HG03342 (cell line): Measurements from ENCODE around the gene NAALADL2.

Experiments used
- ATAC-seq: cut with Tn5 transposase; IDR thresholded peaks from one replicate; pipeline ENCODE4 v1.9.1; 2021; ENCODE audit warnings: mild to moderate bottlenecking, moderate library complexity; ENCODE audit not compliant: unreplicated experiment

NAALADL2 gene

GRCh38 chr3:174959556-174960065, 100.5 kb downstream of the NAALADL2 start:
- ATAC-seq: no peak

GRCh38 chr3:174960898-174961297, 101.8 kb downstream of the NAALADL2 start:
- no peak for ATAC-seq

- ATAC-seq: no peak
Measured at GRCh38 chr3:174973465-174973864, 114.3 kb downstream of the NAALADL2 start.

DNA sequence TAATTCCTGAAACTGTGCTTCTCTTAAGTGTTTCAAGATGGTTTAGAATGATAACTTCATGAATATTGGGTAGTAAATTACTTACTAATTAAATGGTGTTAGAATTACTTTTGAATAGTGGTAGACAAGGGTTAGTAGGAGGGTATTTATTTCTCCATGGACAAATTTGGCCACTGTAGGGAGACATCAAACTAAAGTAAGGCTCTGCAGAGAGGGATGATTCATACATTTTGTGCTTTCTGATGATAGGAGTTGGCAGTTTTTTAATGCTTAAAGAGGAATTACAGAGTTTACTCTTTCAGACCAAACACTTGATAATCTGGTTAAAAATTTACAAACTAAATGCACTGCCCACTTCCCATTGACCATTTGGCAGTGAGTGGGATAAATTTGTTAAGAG, 127.6 kb downstream of the NAALADL2 start:
- no peak for ATAC-seq

GRCh38 chr3:175001091-175001490, 142.0 kb downstream of the NAALADL2 start:
- no peak for ATAC-seq

DNA sequence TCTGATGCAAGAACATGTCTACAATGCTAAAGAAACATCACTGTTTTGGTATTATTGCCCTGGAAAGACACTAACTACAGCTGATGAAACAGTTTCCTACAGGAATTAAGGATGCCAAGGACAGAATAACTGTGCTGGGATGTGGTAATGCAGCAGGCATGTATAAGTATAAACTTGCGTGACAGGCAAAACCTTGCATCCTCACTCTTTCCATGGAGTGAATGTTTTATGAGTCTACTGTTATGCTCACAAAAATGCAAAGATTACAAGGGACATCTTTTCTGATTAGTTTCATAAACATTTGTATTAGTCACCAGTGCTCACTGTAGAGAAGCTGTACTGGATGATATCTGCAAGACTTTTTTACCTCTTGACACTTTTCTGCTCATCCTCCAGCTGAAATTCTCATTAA, 143.6 kb downstream of the NAALADL2 start:
- ATAC-seq: no peak

- no peak for ATAC-seq
Measured at GRCh38 chr3:175003590-175003989, 144.5 kb downstream of the NAALADL2 start.

DNA sequence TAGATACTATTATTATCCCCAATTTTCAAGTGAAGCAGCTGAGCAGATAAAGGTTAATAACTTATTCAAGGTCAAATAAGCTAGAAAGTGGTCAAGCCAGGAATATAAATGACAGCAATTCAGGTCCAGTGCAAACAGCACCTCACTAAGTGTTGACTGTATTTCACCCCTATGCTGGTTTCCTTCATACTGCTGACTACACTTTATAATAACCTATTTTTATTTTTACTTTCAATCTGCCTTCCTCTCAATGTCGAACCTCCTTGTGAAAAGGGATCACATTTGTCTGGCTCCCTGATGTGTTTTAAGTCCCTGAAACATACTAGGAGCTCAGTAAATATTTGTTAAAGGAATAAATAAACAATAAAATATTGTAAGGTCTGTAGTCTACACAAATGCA, 146.1 kb downstream of the NAALADL2 start:
- no peak for ATAC-seq

DNA sequence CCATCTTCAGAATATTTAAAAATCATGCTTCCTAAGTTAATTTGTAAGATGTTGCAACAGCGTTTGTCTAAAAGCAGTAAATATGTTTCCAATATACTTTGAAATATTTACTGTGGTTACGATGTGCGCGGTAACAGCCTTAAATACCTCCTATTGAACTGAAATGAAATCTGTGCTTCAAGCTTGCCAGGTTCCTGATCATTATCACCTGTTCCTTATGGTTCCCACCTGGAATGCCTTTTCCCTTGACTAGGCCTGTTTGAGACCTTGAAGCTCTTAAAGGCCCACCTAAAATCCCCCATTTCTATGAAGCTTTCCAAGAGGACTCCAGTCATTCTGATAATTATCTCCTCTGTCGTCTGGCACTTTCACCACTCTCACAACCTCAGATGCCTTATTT, 146.7 kb downstream of the NAALADL2 start:
- no peak for ATAC-seq

DNA sequence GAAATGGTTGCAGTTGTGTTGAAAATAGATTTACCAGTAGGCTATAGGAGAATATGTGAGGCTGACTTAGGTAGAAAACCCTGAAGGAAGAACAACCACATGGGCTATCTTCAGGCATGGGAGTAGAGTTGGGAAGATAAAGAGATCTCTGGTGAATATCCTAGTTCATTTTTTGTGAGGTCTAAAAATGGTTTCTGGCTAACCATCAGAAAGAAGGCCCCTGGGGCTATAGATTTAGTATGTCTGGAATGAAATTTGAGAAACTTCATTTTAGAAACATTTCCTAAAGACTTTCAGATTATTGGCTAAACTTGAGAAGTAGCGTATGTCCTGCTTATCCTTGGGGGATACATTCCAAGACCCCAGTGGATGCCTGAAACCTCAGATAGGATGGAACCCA, 148.2 kb downstream of the NAALADL2 start:
- ATAC-seq: no peak

GRCh38 chr3:175009295-175009694, 150.2 kb downstream of the NAALADL2 start:
- no peak for ATAC-seq

GRCh38 chr3:175015056-175015635, 156.0 kb downstream of the NAALADL2 start:
- ATAC-seq: no peak

DNA sequence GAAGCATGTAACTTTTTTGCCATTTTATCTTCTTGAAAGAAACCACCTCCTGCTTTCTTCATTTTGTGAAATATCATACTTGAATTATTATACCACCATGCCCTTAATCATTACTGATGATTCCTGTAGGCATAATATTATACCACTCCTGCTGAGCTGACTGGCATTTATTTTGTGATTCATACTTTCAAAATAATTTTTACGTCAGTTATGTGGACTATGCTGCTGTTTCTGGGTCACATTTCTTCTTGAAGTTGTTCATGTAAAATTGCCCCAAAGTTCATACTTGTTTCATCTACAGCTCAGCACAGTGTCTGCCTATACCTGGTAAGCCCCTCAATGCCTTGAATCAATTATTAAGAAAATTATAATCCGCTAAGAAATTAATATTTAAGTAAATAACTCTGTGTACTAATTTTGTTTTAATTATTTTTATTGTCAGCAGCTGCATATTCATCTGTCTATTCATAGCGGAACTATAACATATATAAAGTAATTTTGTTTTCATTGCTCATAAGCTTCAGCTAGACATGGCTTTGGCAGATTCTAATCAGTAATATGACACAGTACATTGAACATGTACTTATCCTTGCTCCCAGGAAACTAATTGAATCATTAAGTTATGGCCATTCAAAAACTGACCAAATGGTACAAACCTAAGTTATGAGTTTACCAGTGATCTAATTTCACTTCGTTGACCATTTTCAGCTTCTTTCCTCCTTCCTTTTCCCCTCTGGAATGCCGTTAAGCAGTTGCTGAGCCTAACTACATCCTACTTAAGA, 160.0 kb downstream of the NAALADL2 start:
- ATAC-seq: no peak

GRCh38 chr3:175020101-175020500, 161.0 kb downstream of the NAALADL2 start:
- ATAC-seq: no peak

DNA sequence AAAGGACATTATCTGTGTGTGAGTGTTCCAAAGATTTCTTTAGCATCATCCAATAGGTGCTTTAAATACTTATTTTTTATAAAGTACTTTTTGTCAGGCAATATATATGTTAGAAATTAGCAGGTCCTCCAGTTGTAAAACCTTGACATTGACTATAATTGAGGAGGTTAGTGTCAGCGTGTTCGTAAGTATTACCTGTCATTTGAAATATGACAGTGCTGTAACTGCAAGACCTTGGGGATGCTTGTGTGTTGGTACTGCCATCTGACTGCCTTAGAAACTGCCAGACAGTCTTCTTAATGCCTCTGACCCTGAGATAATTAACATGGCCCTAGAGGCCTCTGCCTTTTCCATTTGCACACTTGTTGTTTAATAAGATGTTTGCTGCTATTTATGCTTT, 170.7 kb downstream of the NAALADL2 start:
- ATAC-seq: no peak

GRCh38 chr3:175039875-175040274, 180.7 kb downstream of the NAALADL2 start:
- ATAC-seq: no peak

DNA sequence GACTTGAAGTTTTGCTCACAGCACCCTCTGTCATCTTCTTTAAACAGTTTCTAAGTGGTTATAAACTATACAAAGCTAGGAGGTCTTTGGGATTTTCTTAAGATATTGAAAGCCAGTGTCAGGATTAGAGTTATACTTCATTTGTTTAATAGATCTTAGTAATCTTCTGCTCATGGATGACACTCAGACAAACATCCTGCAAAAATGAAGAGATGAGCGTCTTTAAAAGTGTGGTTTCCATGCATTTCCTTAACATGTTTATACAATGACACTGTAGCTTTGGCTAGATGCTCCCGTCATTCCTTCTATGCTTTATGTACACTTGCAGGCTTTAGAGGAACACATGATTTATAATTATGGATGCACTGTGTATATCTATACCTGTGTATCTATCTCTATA, 182.2 kb downstream of the NAALADL2 start:
- ATAC-seq: no peak

DNA sequence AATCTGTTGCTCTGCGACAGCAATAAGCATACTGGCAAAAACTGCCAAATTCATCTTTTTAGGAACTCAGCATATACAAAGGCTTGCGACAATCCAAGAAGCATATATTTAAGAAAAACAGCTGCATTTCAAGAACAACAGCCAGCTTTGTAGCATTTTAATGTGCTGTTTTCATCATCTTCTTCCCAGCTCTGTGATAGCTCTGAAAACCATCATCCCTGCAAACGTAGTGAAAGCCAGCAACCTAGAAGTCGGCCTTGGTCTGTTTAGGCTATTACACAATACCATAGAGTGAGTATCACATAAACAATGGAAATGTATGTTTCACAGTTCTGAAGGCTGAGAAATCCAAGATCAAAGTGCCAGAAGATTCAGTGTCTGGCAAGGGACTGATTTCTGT, 187.5 kb downstream of the NAALADL2 start:
- no peak for ATAC-seq

DNA sequence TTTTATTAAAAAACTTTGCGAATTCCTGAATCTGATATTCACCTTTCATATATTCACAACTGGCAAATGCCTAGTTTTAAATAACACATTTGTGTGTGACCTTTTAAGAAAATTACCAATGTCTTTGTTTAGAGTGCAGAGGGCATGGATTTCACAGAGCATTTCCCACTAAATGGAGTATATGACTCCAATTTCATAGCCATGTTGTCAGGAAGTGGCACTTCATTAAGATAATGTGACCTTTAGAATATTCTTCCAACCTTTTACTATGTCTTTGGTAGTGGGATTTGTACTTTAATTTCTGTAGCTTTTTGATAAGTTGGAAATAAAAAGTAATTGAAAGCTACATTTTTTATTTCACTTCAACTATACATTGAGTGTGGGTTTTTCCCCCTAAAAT, 188.7 kb downstream of the NAALADL2 start:
- ATAC-seq: no peak

DNA sequence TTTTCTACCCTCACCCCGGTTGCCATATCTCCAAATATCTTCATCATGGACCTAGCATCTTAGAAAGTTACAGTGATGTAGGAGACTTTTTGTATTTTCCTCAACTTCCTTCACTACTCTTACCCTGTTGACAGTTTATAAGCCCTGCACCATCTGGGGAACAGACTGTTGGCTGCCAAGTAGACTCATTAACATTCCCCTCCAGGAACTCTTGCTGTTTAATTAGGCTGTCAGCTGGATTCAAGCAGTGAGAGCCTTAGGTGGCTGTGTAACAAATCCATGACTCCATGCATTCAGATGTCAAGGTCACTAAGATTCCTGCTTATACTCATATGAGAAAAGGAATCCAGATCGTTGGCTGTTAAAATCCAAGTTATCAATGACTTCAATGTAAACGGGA, 198.3 kb downstream of the NAALADL2 start:
- no peak for ATAC-seq

- no peak for ATAC-seq
Measured at GRCh38 chr3:175059788-175060187, 200.7 kb downstream of the NAALADL2 start.

DNA sequence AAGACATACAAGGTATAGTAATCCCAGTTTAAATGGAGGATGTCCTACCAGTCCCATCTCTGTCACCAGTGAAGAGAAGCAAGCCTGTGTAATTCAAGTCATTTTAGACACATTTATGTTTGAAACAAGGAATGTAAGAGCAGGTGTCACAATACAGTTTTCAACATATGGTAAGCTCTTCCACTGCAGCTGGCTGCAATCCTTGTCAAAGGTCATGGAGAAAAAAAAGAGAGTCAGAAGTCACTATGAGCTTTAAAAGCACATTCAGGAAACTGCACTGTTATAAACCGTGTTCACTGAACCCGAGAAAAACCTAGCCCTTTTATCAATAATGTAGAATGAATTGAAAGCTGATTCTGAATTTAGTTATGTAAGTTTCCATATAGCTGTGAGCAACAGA, 206.4 kb downstream of the NAALADL2 start:
- no peak for ATAC-seq
